ENCODE results near the gene RBM8A.

RBM8A gene

GRCh38 chr1:145901312-145902021 is 25.8 kb downstream of the RBM8A start:
- Histone ChIP-seq H3K4me1 (ENCODE audit: insufficient read depth, low read length, severe bottlenecking) (no peaks in the 10 kb centered on the region), H3F3A (ENCODE audit: insufficient read depth, low read length) (no peaks in the 10 kb centered on the region), H3K27ac (ENCODE audit: low read depth, low read length, poor library complexity, severe bottlenecking) (no peak overlapping the region), H3K9me3 (ENCODE audit: low read length) (no peaks in the 10 kb centered on the region), H3K4me3 (ENCODE audit: low read depth, low read length, poor library complexity, severe bottlenecking) (no peak overlapping the region), H3K9ac (ENCODE audit: low read length) (no peak overlapping the region), H3K79me2 (ENCODE audit: insufficient read depth, low read length) (no peaks in the 10 kb centered on the region), H3K27me3 (ENCODE audit: insufficient read depth, low read length) (no peaks in the 10 kb centered on the region), H3K4me2 (ENCODE audit: low read length) (no peak overlapping the region), H3K9me2 (ENCODE audit: low read depth, low read length) (no peaks in the 10 kb centered on the region), H2AFZ (ENCODE audit: low read length) (no peak overlapping the region), H4K20me1 (ENCODE audit: insufficient read depth, low read length) (no peaks in the 10 kb centered on the region), H3K36me3 (ENCODE audit: insufficient read depth, low read length) (no peaks in the 10 kb centered on the region)
- TF ChIP-seq, protein P1, sequence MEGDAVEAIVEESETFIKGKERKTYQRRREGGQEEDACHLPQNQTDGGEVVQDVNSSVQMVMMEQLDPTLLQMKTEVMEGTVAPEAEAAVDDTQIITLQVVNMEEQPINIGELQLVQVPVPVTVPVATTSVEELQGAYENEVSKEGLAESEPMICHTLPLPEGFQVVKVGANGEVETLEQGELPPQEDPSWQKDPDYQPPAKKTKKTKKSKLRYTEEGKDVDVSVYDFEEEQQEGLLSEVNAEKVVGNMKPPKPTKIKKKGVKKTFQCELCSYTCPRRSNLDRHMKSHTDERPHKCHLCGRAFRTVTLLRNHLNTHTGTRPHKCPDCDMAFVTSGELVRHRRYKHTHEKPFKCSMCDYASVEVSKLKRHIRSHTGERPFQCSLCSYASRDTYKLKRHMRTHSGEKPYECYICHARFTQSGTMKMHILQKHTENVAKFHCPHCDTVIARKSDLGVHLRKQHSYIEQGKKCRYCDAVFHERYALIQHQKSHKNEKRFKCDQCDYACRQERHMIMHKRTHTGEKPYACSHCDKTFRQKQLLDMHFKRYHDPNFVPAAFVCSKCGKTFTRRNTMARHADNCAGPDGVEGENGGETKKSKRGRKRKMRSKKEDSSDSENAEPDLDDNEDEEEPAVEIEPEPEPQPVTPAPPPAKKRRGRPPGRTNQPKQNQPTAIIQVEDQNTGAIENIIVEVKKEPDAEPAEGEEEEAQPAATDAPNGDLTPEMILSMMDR (IDR thresholded peaks at IDR 0.05; ENCODE audit: low read length), result no peak
- TF ChIP-seq EZH2 (IDR thresholded peaks at IDR 0.05; ENCODE audit: borderline replicate concordance, low read length), result no peak

- Histone ChIP-seq H3K4me3 (ENCODE audit: low read depth, low read length, poor library complexity, severe bottlenecking) (no peak overlapping the region), H3K4me1 (ENCODE audit: insufficient read depth, low read length, severe bottlenecking) (no peaks in the 10 kb centered on the region), H3K79me2 (ENCODE audit: insufficient read depth, low read length) (no peaks in the 10 kb centered on the region), H3K27ac (ENCODE audit: low read depth, low read length, poor library complexity, severe bottlenecking) (no peak overlapping the region), H3K9me3 (ENCODE audit: low read length) (no peaks in the 10 kb centered on the region), H3F3A (ENCODE audit: insufficient read depth, low read length) (no peaks in the 10 kb centered on the region), H2AFZ (ENCODE audit: low read length) (no peak overlapping the region), H3K9ac (ENCODE audit: low read length) (no peak overlapping the region), H4K20me1 (ENCODE audit: insufficient read depth, low read length) (no peaks in the 10 kb centered on the region), H3K9me2 (ENCODE audit: low read depth, low read length) (no peaks in the 10 kb centered on the region), H3K36me3 (ENCODE audit: insufficient read depth, low read length) (no peaks in the 10 kb centered on the region), H3K27me3 (ENCODE audit: insufficient read depth, low read length) (no peaks in the 10 kb centered on the region), H3K4me2 (ENCODE audit: low read length) (no peak overlapping the region)
- TF ChIP-seq, protein P1 (IDR thresholded peaks at IDR 0.05; ENCODE audit: low read length), result no peak
- no peak for TF ChIP-seq EZH2 (IDR thresholded peaks at IDR 0.05; ENCODE audit: borderline replicate concordance, low read length)
Measured at GRCh38 chr1:145898756-145899155, 28.5 kb downstream of the RBM8A start.

DNA sequence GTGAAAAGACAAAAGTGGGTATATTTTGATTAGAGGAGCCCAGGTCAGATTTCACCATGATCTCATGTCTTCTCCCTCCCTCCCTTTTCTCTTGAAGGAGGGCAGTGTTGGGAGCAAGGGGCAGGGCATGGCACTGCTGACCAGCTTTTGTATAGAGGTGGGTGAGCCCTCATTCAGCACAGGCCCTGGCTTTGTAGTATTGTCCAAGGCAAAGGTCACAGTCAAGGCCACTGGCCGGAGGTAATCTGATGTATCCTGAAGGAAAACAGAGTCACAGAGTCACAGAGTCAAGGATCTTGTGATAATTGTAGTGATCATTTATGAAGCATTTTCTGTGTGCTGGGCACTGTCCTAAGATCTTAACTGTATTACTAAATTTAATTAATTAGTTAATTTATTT is 29.3 kb downstream of the RBM8A start:
- H3F3A ChIP-seq (ENCODE audit: insufficient read depth, low read length), result no peaks in the 10 kb centered on the region

More for the DNA sequence above, 29.3 kb downstream of the RBM8A start:
- Histone ChIP-seq H3K36me3 (ENCODE audit: insufficient read depth, low read length) (no peaks in the 10 kb centered on the region), H3K79me2 (ENCODE audit: insufficient read depth, low read length) (no peaks in the 10 kb centered on the region), H3K9ac (ENCODE audit: low read length) (no peak overlapping the region), H3K4me3 (ENCODE audit: low read depth, low read length, poor library complexity, severe bottlenecking) (no peak overlapping the region), H3K27ac (ENCODE audit: low read depth, low read length, poor library complexity, severe bottlenecking) (no peak overlapping the region), H3K9me2 (ENCODE audit: low read depth, low read length) (no peaks in the 10 kb centered on the region), H3K4me2 (ENCODE audit: low read length) (no peak overlapping the region), H4K20me1 (ENCODE audit: insufficient read depth, low read length) (no peaks in the 10 kb centered on the region), H3K4me1 (ENCODE audit: insufficient read depth, low read length, severe bottlenecking) (no peaks in the 10 kb centered on the region), H2AFZ (ENCODE audit: low read length) (no peak overlapping the region), H3K9me3 (ENCODE audit: low read length) (no peaks in the 10 kb centered on the region), H3K27me3 (ENCODE audit: insufficient read depth, low read length) (no peaks in the 10 kb centered on the region)
- no peak for TF ChIP-seq EZH2 (IDR thresholded peaks at IDR 0.05; ENCODE audit: borderline replicate concordance, low read length)
- TF ChIP-seq, protein P1 (IDR thresholded peaks at IDR 0.05; ENCODE audit: low read length), result no peak

All from OCI-LY1 (cell line).